ENCODE results near the gene SGCA. TPM values are rescaled to one million over a fixed set of nuclear protein-coding genes. Genes with fewer than 3 reads are reported as not detected.

SGCA gene
- total and polyA plus RNA-seq, 9 of the 15 experiments (the other 6 are each of a cell fraction or from before 2014, with no cell fraction given) = not detected

GRCh38 chr17:50153650-50154575, 11.9 kb upstream of the SGCA start (continued):
- TF ChIP-seq MGA (IDR thresholded peaks at IDR 0.05) (no peak), TEAD4 (IDR thresholded peaks at IDR 0.05; ENCODE audit: low read length) (peak; percentile 58), TEAD4 (CRISPR knock-in tag; IDR thresholded peaks at IDR 0.05; ENCODE audit: borderline replicate concordance) (no peak), C11orf30 (IDR thresholded peaks at IDR 0.05; ENCODE audit: low read depth) (no peak), STAT5B (CRISPR knock-in tag; IDR thresholded peaks at IDR 0.05) (no peak), RFX7 (CRISPR knock-in tag; IDR thresholded peaks at IDR 0.05) (no peak), ZNF644 (tag; IDR thresholded peaks at IDR 0.05; ENCODE audit: low read depth) (no peak), MNT (conservative IDR thresholded peaks at IDR 0.05) (0 out of 4 replicates have a peak, but pooled peaks of 1 of the 2 experiments have one; percentile 22), ZNF408 (CRISPR knock-in tag; IDR thresholded peaks at IDR 0.05; ENCODE audit: low read depth) (no peak), GATA2 (CRISPR knock-in tag; IDR thresholded peaks at IDR 0.05) (peak; percentile 51; the same call in 1 of the 2 replicates), GTF2B (IDR thresholded peaks at IDR 0.05; ENCODE audit: extremely low read depth, insufficient read length) (no peak)
